Lung microvascular endothelial cell (primary cell): ENCODE data around the gene NDUFS7. TPM values are rescaled to one million over a fixed set of nuclear protein-coding genes. Genes with fewer than 3 reads are reported as not detected.

ENCODE experiments used
- DNase-seq, 2 donors: peaks; one replicate each; pipeline versions ENCODE4 v3.0.0 to v3.0.0-alpha.2; 2010; ENCODE audit warnings: low read depth in 2 of 2
- total RNA-seq: library from RNA; depleted of rRNA; stranded (reverse); fragments of >200 nt; gene quantifications from 2 replicates; pipeline ENCODE4 v1.2.1, GENCODE V29; 2014

NDUFS7 gene
- total RNA-seq, 1 donor from 2014 or later: 110 TPM

DNA sequence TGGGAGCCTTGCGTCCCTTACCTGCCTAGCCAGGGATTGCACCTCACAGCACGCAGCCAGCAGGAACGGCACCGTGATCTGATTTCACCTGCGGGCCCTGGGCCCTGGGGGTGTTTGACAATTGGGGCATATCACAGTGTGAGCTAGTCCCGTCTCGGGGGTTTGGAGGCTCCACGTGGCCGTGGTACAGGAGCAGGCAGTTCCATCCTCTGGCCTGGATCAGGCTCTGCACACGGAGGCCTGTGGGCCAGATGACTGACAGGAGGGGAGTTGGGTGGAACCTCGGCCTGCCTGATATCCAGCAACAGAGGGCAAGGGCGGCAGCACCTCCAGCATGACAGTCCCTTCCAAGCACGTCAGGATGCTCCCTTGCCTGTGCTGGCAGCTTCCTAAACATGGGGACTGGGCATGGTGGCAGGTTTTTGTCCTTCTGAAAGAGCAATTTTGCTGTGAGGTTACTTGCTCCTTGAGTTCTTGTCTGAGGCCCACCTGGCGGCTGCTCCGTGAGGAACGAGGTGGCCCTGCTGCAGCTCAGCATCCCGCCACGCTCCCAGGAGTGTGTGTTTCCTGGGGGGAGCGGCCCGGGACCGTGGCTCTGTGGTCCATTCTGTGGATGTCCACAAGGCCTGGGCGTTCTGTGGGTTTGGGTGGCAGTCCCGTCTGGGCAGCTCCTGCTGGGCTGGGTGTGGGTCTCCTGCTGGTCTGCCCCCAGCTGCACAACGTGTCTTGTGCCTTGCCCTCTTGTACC, 48.2 kb downstream of the NDUFS7 start:
- DNase-seq: no peak

DNA sequence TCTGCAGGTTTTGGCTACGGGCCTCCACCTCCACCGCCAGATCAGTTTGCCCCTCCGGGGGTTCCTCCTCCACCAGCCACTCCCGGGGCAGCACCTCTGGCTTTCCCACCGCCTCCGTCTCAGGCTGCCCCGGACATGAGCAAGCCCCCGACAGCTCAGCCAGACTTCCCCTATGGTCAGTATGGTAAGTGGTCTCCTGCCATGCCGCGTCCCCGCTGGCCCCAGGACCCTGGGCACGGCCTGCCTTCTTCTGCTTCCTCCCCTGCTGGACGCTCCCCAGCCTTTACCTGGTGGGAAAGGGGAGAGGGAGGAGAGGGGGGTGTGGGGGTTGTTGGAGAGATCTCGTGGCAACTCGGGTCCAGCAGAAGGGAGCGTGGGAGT, 48.8 kb downstream of the NDUFS7 start:
- no peak for DNase-seq

DNA sequence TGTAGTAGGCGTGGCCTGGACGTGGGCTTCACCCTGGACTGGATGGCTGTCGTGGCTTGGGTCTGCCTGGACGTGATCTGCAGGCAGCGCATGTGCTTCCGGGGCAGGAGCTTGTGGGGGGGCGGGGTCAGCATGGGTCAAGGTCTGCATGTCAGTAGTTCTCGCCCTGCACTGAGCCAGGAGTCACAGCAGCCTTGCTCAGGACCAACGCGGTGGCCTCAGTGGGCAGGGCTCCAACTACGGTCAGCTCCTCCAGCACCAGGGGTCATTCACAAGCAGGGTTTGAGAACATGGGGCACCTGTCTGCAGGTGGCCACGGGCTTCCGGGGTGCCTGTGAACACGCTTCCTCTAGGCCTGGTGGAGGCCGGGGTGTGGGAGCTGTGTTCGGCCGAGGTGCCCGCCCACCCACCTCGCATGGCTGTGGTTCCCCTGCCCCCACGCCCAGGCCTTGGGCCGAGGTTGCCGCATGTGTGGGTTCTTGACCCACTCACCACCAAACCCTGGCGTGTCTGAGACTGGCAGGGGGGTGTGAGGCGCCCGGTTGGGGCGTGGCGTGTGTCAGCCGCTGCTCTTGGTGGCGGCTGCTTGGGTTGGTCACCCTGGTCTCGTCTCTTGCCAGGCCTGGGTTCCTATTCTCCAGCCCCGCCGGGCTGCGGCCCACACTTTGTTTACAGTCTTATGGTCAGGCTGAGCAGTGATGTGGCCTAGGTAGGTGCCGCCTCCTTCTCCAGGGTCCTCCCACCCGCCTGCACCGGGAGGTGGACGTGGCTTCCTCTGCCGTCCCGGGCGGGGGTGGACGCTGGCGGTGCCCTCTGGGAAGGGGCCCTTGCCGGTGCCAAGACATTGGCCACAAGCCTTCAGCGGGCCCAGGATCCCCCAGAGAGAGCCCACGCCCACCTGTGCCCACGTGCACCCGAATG, 49.7 kb downstream of the NDUFS7 start:
- no peak for DNase-seq

DNA sequence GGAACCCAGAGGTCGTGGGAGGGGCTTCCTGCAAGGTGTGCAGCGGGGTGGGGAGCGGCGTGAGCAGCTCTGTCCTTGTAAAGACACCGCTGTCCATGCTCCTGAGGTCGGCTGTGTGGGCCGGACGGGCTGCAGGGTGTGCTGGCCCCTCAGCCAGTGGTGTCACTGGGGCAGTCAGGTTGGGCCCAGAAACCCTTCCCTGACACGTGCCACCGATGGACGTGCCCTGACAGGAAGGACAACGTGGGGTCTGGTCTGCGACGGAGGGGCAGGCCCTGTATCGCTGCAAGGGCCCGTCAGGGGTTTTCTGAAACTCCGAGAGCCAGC, 50.3 kb downstream of the NDUFS7 start:
- no peak for DNase-seq

DNA sequence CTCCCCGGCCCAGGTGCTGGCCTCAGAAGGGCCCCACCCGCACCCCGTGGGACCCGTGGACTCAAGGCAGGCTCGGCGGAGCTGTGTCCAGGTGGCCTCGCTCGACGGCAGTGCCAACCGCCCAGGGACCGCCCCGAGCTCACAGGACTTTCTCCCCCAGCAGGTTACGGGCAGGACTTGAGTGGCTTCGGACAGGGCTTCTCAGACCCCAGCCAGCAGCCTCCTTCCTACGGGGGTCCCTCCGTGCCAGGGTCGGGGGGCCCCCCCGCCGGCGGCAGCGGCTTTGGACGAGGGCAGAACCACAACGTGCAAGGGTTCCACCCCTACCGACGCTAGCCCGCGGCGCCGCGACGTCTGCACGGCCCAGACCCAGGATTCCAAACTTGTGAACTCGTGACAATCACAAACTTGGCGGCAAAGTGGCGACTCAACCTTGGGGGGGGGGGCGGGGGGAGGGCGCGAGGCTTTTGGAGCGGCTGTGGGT, 50.9 kb downstream of the NDUFS7 start:
- DNase-seq: no peak

DNA sequence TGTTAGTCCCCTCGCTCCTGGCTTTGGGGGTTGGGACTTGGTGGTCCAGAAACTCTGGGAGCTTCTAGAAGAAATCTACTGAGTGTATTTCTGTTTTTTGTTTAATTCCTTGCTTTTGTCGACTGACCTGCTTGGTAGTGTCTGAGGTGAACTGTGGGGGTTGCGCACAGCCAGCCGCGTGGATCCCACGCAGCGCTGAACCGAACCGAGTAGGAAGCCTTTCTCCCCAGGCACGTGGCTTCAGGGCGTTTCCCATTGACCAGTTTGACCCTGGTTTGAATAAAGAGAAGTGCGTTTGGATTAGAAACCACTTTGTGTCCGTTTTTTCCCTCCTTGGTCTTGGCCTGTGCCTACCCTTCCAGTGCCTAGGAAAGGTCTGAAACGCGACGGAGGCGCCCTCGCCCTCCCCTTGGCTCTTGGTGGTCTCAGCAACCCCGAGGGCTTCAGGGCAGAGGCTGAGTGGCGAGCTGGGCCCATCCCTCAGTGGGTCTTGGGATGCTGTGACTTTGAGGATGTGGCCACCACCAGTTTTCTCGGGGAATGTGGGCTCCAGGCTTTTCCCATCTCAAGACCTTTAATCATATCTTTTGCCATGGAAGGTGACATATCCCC, 51.8 kb downstream of the NDUFS7 start:
- DNase-seq: no peak

DNA sequence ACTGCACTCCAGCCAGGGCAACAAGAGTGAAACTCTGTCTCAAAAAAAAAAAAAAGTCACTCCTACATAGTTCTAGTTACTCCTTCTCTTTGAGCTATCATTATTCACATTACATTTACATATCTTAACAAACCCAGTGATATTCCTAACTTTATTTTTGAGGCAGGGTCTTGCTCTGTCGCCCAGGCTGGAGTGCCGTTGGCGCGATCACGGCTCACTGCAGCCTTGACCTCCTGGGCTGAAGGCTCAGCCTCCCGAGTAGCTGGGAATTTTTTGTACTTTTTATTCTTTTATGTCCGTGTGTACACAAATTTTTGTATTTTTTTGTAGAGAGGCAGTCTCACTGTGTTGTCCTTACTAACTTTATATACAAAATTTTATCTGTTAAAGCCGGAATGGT, 53.9 kb downstream of the NDUFS7 start:
- DNase-seq: no peak

DNA sequence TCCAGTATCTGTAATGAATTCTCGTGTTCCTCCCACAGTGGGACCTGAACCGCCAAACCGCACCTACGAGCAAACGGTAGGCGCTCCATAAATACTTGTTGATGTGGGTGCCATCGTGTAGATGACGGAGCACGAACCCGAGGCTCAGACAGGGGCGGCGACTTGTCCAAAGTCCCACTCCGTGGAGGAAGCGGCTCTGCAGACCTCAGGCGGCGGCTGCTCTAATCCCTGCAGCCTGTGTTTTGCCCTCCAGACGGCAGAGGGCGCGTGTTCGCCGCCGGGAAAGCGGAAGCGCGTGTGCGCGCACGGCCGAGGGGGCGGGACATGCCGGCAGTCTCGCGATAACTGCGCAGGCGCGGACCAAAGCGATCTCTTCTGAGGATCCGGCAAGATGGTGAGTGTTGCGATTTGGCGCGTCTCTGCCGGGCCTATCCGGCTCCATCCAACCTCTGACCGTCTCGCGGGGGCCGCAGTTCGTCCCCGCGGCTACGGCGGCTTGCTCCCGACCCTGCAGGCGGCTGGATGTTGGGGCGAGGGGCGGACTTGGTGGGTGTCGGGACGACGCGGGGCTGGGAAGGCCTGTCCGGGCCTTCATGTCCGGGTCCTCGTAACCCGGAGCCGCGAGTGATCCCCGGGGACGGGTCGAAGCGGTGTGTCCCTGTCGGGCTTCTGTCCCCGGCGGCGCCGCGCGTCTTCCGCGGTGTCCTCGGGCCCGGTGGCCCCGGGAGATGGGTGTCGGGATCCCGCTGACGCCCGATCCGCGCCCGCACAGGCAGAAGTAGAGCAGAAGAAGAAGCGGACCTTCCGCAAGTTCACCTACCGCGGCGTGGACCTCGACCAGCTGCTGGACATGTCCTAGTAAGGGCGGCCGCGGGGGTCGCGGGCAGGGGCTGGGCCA, 54.6 kb downstream of the NDUFS7 start, which contains the start of gene RPS15:
RPS15 (plus strand) TSS at position 362 of the 898 bp plus-strand sequence; CDS start at position 392, 30 bp downstream.
- DNase-seq: peak; percentile 97 to 98

DNA sequence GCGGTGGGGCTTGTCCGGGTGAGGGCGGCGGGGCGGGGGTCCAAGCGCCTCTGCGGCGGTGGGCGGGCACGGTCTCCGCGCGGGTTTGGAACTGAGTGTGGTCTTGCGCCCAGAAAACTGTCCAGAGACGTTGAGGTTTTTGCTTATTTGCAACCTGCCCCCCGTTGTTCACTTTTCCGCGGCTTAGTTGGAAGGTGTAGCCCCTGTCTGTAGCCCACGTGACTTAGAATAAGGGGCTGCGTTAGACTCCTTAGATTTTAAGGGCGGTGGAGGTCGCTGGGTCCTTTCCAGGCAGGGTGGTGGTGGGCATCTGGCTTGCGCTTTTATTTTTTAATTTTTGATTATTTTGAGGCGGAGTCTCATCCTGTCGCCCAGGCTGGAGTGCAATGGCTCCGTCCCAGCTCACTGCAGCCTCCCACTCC, 55.2 kb downstream of the NDUFS7 start:
- no peak for DNase-seq

DNA sequence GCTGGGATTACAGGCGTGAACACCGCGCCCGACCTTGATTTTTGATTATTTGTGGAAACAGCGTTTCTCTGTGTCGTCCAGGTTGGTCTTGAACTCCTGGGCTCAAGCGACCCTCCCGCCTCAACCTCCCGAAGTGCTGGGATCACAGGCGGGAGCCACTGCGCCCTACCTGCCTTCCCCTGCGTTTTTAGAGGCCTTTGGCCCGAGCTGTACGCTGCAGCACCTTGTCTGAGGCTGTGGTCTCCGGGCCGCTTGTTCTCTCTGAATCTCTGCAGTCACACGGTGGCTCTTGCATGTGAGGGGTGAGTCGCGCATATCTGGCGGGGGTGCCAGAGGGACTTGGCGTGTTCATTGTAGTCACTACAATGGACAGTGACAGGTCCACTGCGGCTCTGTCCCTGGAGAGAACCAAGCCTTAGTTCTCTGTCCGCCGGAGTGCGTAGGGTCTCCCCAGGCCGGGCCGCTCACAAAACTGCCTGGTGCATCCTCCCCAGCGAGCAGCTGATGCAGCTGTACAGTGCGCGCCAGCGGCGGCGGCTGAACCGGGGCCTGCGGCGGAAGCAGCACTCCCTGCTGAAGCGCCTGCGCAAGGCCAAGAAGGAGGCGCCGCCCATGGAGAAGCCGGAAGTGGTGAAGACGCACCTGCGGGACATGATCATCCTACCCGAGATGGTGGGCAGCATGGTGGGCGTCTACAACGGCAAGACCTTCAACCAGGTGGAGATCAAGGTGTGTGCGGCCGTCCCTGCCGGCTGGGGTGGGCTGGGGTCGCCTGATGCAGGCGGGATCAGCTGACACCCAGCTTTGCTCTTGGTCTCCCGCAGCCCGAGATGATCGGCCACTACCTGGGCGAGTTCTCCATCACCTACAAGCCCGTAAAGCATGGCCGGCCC, 56.1 kb downstream of the NDUFS7 start:
- peak; percentile 30 to 49 for DNase-seq

DNA sequence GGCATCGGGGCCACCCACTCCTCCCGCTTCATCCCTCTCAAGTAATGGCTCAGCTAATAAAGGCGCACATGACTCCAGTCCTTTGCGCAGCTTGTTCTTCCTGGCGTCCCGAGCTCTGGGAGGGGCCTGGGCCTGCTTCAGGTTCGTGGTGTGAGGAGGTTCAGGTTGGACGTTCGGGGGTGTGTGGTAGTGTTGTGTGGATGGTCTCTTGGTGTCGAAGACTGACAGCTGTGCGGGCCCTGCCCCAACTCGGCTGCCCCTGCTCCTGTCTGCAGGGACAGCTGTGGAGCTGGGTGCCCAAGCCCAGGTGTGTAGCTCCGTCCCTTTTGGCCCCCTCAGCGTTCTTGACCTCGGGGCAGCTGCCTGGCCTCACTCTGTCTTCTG, 56.7 kb downstream of the NDUFS7 start:
- DNase-seq: no peak

DNA sequence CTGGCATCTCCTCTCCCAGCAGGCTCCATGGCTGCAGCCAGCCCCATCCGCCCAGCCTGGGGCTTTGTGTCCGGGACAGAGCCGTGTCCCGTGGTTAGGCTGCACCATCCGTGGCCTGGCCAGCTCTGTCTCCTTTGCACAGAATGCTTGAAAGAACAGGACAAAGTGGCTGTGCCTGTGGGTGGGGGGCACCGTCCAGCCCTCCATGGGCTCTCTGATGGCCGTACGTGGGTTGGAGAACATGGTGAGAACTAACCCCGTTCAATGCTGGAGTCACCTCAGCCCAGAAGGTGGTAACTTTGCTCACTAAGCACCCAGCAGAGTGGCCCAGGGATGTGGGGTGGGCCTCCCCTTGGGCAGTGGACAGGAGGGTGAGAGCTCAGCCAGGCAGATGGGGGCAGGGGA, 57.3 kb downstream of the NDUFS7 start:
- no peak for DNase-seq

DNA sequence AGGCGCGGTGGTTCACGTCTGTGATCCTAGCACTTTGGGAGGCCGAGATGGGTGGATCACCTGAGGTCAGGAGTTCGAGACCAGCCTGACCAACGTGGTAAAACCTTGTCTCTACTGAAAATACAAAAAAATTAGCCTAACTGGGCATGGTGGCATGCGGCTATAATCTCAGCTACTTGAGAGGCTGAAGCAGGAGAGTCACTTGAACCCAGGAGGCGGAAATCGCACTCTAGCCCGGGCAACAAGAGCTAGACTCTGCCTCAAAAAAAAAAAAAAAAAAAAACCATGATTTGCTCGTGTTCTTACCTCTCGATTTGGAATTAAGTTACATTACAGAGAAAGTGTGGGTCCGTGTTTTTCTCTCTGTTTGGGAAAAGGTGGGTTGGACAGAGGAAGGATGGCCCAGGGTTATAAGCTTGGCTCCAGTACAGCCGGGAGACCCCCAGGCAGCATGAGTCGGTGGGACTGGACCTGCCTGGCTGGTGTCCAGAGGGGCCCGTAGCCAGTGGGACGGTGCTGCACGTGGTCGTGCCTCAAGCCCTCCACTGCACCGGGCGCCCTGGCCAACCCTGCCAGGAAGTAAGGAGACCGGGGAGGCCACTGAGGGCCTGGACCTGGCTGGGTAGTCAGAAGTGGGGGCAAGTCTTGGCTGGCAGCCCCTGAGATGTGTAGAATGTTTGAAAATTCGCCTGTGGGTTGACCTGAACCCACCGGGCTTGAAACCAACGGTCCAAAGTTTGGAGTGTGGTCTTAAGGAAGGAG, 58.2 kb downstream of the NDUFS7 start:
- DNase-seq: no peak

Other genes starting within 250 kb of the NDUFS7 start
- 14.8 and 28.2 TPM in 2 replicates for gene SBNO2, start 209.6 kb upstream of the NDUFS7 start, total RNA-seq
- 46.6 and 70.4 TPM in 2 replicates for gene STK11, start 178.1 kb upstream of the NDUFS7 start, total RNA-seq
- gene CBARP, start 145.9 kb upstream of the NDUFS7 start, total RNA-seq: 0.65 and 1.2 TPM in 2 replicates
- gene ATP5F1D, start 142.2 kb upstream of the NDUFS7 start, total RNA-seq: 15.7 and 16.3 TPM in 2 replicates
- 3.2 and 5.4 TPM in 2 replicates for gene MIDN, start 135.3 kb upstream of the NDUFS7 start, total RNA-seq
- gene CIRBP, start 114.6 kb upstream of the NDUFS7 start, total RNA-seq: 95.4 and 115 TPM in 2 replicates
- 16.9 and 17.0 TPM in 2 replicates for gene FAM174C, start 108.4 kb upstream of the NDUFS7 start, total RNA-seq
- under 0.01 TPM in 1 of 2 replicates, not detected in the other for gene EFNA2, start 98.0 kb upstream of the NDUFS7 start, total RNA-seq
- gene GAMT, start 17.6 kb downstream of the NDUFS7 start, total RNA-seq: 8.3 and 12.6 TPM in 2 replicates
- gene DAZAP1, start 23.7 kb downstream of the NDUFS7 start, total RNA-seq: 46.4 and 48.4 TPM in 2 replicates
- gene RPS15, start 54.5 kb downstream of the NDUFS7 start, total RNA-seq: 338 and 383 TPM in 2 replicates
- gene APC2, start 66.2 kb downstream of the NDUFS7 start, total RNA-seq: under 0.01 TPM in 2 replicates
- gene C19orf25, start 95.3 kb downstream of the NDUFS7 start, total RNA-seq: 13.5 and 17.5 TPM in 2 replicates
- gene PCSK4, start 106.4 kb downstream of the NDUFS7 start, total RNA-seq: 0.44 and 0.60 TPM in 2 replicates
- gene REEP6, start 107.3 kb downstream of the NDUFS7 start, total RNA-seq: 0.20 and 0.44 TPM in 2 replicates
- gene ADAMTSL5, start 129.1 kb downstream of the NDUFS7 start, total RNA-seq: not detected in 2 replicates
- not detected in 2 replicates for gene PLK5, start 140.2 kb downstream of the NDUFS7 start, total RNA-seq
- gene MEX3D, start 184.4 kb downstream of the NDUFS7 start, total RNA-seq: 41.6 and 75.6 TPM in 2 replicates
- 46.0 and 79.4 TPM in 2 replicates for gene MBD3, start 209.0 kb downstream of the NDUFS7 start, total RNA-seq
- gene UQCR11, start 221.6 kb downstream of the NDUFS7 start, total RNA-seq: 127 and 151 TPM in 2 replicates